Esophagus squamous epithelium (tissue), 4 donors: ENCODE results near the gene SMURF2.
"Not testable (repeated sequence)": the region's sequence is repeated elsewhere in the genome, so short reads cannot be mapped to it uniquely, and the experiment has no call there.

Experiments used
- CTCF ChIP-seq, 6 experiments: fragments of 450-650 bp in 4 of 6; fragments of 200-600 bp in 2 of 6; sonication (generic) in 2 of 6; IDR thresholded peaks; one replicate each; pipeline ENCODE4 v1.5.1; 2016 to 2019; ENCODE audit warnings: antibody characterized with exemption in 6 of 6, mild to moderate bottlenecking in 4 of 6, moderate library complexity in 4 of 6
- POLR2A ChIP-seq, 4 donors: fragments of 450-650 bp; IDR thresholded peaks; one replicate each; pipeline ENCODE4 v1.6.1; 2017; ENCODE audit warnings: antibody characterized with exemption in 4 of 4, mild to moderate bottlenecking in 4 of 4, moderate library complexity in 3 of 4

GRCh38 chr17:64610244-64610643 is 51.9 kb downstream of the SMURF2 start:
- not testable (repeated sequence) for TF ChIP-seq POLR2A, CTCF (IDR thresholded peaks at IDR 0.05)
